GM20000 (cell line): ENCODE results near the gene PTGES3.
"Not testable (repeated sequence)": the region's sequence is repeated elsewhere in the genome, so short reads cannot be mapped to it uniquely, and the experiment has no call there.

ENCODE experiments used
- DNase-seq: peaks from one replicate; pipeline ENCODE4 v3.0.0; 2012; ENCODE audit warnings: low spot score
- CTCF ChIP-seq: IDR thresholded peaks from 2 replicates; pipeline ENCODE4 v1.5.1; 2012; ENCODE audit warnings: mild to moderate bottlenecking, control low read depth; ENCODE audit errors: extremely low read depth, missing control alignments

Gene PTGES3

GRCh38 chr12:56688129-56688845, at the start of gene PTGES3:
Gene PTGES3, minus strand, starts transcription at chr12:56688284. Its CDS starts 285 bp downstream, at chr12:56687999.
- no peak for TF ChIP-seq CTCF
- DNase-seq, result peak; percentile 94

GRCh38 chr12:56728139-56728861, 40.2 kb upstream of the PTGES3 start:
- no peak for DNase-seq
- TF ChIP-seq CTCF, result no peak

GRCh38 chr12:56726196-56726675, 38.2 kb upstream of the PTGES3 start:
- not testable (repeated sequence) for DNase-seq

GRCh38 chr12:56725723-56726102, 37.6 kb upstream of the PTGES3 start:
- no peak for DNase-seq
- no peak for TF ChIP-seq CTCF

GRCh38 chr12:56724972-56725722, 37.1 kb upstream of the PTGES3 start, which contains the start of gene NACA:
Gene NACA, minus strand, starts transcription at chr12:56725299. Its CDS starts 778 bp downstream, at chr12:56724521.
- no peak for TF ChIP-seq CTCF
- DNase-seq, result peak; percentile 93

GRCh38 chr12:56724701-56724971, 36.6 kb upstream of the PTGES3 start:
- no peak for TF ChIP-seq CTCF
- DNase-seq, result no peak

- TF ChIP-seq CTCF, result no peak
- DNase-seq, result no peak
Observed at GRCh38 chr12:56723889-56724700, 36.0 kb upstream of the PTGES3 start.
